Erythroblast (primary cell): Measurements from ENCODE around the gene HSF2.
A peak's percentile ranks its signal among the peaks of the same experiment; 100 is the strongest.

Experiments used
- DNase-seq, 2 experiments: peaks; one replicate each; lab custom pipeline; 2025; lab: John Stamatoyannopoulos, UW
- GATA1 ChIP-seq: IDR thresholded peaks from 2 replicates; pipeline ENCODE4 v1.6.1; 2011; ENCODE audit warnings: low read depth, mild to moderate bottlenecking, control low read depth, low read length, moderate library complexity
- POLR2A ChIP-seq: IDR thresholded peaks from 2 replicates; pipeline ENCODE4 v1.6.1; 2011; ENCODE audit warnings: mild to moderate bottlenecking, low read length

Gene HSF2

GRCh38 chr6:122399348-122400120 is at the start of gene HSF2:
Gene HSF2, plus strand, starts transcription at chr6:122399652. Its CDS starts 86 bp downstream, at chr6:122399738.
- peak; percentile 55 for TF ChIP-seq POLR2A
- TF ChIP-seq GATA1, result no peak
- peak; percentile 98 for DNase-seq

GRCh38 chr6:122352981-122353664 is 46.3 kb upstream of the HSF2 start:
- TF ChIP-seq GATA1, result no peak
- TF ChIP-seq POLR2A, result no peak
- no peak for DNase-seq

GRCh38 chr6:122360809-122361208 is 38.6 kb upstream of the HSF2 start:
- no peak for TF ChIP-seq GATA1
- no peak for TF ChIP-seq POLR2A
- no peak for DNase-seq

- TF ChIP-seq POLR2A (no peak), GATA1 (no peak)
- DNase-seq, result no peak
Observed at GRCh38 chr6:122361314-122361979, 38.0 kb upstream of the HSF2 start.

- TF ChIP-seq POLR2A (no peak), GATA1 (no peak)
- DNase-seq, result peak; percentile 61 to 76
Observed at GRCh38 chr6:122363769-122364483, 35.5 kb upstream of the HSF2 start.

GRCh38 chr6:122365775-122366403 is 33.6 kb upstream of the HSF2 start:
- DNase-seq, result peak; percentile 15 to 21
- TF ChIP-seq GATA1 (no peak), POLR2A (no peak)

- TF ChIP-seq POLR2A (no peak), GATA1 (no peak)
Observed at GRCh38 chr6:122367171-122367570, 32.3 kb upstream of the HSF2 start.

GRCh38 chr6:122369536-122369935 is 29.9 kb upstream of the HSF2 start:
- TF ChIP-seq GATA1 (no peak), POLR2A (no peak)

More at GRCh38 chr6:122367171-122367570, 32.3 kb upstream of the HSF2 start:
- no peak for DNase-seq

GRCh38 chr6:122372647-122373046 is 26.8 kb upstream of the HSF2 start:
- no peak for DNase-seq
- TF ChIP-seq POLR2A (no peak), GATA1 (no peak)

More at GRCh38 chr6:122369536-122369935, 29.9 kb upstream of the HSF2 start:
- no peak for DNase-seq

- TF ChIP-seq POLR2A (no peak), GATA1 (no peak)
Observed at GRCh38 chr6:122374307-122374706, 25.1 kb upstream of the HSF2 start.

GRCh38 chr6:122376246-122376645 is 23.2 kb upstream of the HSF2 start:
- TF ChIP-seq POLR2A (no peak), GATA1 (no peak)
- DNase-seq, result no peak

More at GRCh38 chr6:122374307-122374706, 25.1 kb upstream of the HSF2 start:
- DNase-seq, result no peak

- no peak for TF ChIP-seq POLR2A
- TF ChIP-seq GATA1, result no peak
- peak; percentile 72 to 80 for DNase-seq
Observed at GRCh38 chr6:122381494-122382265, 17.8 kb upstream of the HSF2 start.
